HepG2 (cell line): ENCODE data around the gene CARD16. TPM values are rescaled to one million over a fixed set of nuclear protein-coding genes. Genes with fewer than 3 reads are reported as not detected.

Experiments
- FOXO1 ChIP-seq: sonication (generic); formaldehyde crosslinking; IDR thresholded peaks from 2 replicates; pipeline ENCODE4 v1.4.0; 2020; ENCODE audit warnings: missing genetic modification reagents
- JUNB ChIP-seq: sonication (generic); formaldehyde crosslinking; IDR thresholded peaks from 2 replicates; pipeline ENCODE4 v1.8.0; 2022; ENCODE audit warnings: missing genetic modification reagents, mild to moderate bottlenecking, borderline replicate concordance
- KMT2A ChIP-seq: sonication (generic); formaldehyde crosslinking; IDR thresholded peaks from 2 replicates; pipeline ENCODE4 v1.4.0; 2020; ENCODE audit warnings: missing genetic modification reagents
- NFRKB ChIP-seq: fragments of 450-650 bp; IDR thresholded peaks from 2 replicates; pipeline ENCODE4 v1.6.1; 2017
- PAF1 ChIP-seq: IDR thresholded peaks from 2 replicates; pipeline ENCODE4 v1.6.1; 2016; ENCODE audit warnings: missing genetic modification reagents, missing compliant biosample characterization
- SAP130 ChIP-seq: IDR thresholded peaks from 2 replicates; pipeline ENCODE4 v1.6.1; 2016; ENCODE audit warnings: low read depth
- SIN3A ChIP-seq: IDR thresholded peaks from 2 replicates; pipeline ENCODE4 v1.6.1; 2011; ENCODE audit warnings: low read depth, mild to moderate bottlenecking, control low read depth, low read length, borderline replicate concordance
- SNAPC2 ChIP-seq: sonication (generic); formaldehyde crosslinking; IDR thresholded peaks from 2 replicates; pipeline ENCODE4 v1.8.1; 2022; ENCODE audit warnings: mild to moderate bottlenecking, missing genetic modification reagents
- XBP1 ChIP-seq: sonication (generic); formaldehyde crosslinking; IDR thresholded peaks from 2 replicates; pipeline ENCODE4 v1.5.0; 2020; ENCODE audit warnings: missing genetic modification reagents
- ZMAT3 ChIP-seq: sonication (generic); formaldehyde crosslinking; conservative IDR thresholded peaks from 2 replicates; pipeline ENCODE4 v1.7.0; 2021; ENCODE audit warnings: missing genetic modification reagents
- ZNF207 ChIP-seq: fragments of 450-650 bp; IDR thresholded peaks from 2 replicates; pipeline ENCODE4 v1.6.1; 2016; ENCODE audit warnings: antibody characterized with exemption, borderline replicate concordance
- ZNF256 ChIP-seq: sonication (generic); formaldehyde crosslinking; conservative IDR thresholded peaks from 2 replicates; pipeline ENCODE4 v1.4.0; 2020; ENCODE audit warnings: missing genetic modification reagents
- ZNF446 ChIP-seq: sonication (generic); formaldehyde crosslinking; IDR thresholded peaks from 2 replicates; pipeline ENCODE4 v1.5.0; 2020; ENCODE audit warnings: mild to moderate bottlenecking, missing genetic modification reagents
- ZNF530 ChIP-seq: sonication (generic); formaldehyde crosslinking; IDR thresholded peaks from 2 replicates; pipeline ENCODE4 v1.5.0; 2020; ENCODE audit warnings: low read depth, mild to moderate bottlenecking, missing genetic modification reagents
- ZNF883 ChIP-seq: sonication (generic); formaldehyde crosslinking; IDR thresholded peaks from 2 replicates; pipeline ENCODE4 v1.5.1; 2020; ENCODE audit warnings: mild to moderate bottlenecking, missing genetic modification reagents; ENCODE audit errors: not compliant biosample characterization
- polyA plus RNA-seq, 8 experiments: library from polyadenylated mRNA; depleted of rRNA in 3 of 8; stranded (reverse) in 7 of 8; unstranded in 1 of 8; fragments of >200 nt; fragmentation: Illumina TruSeq in 4 of 8; extraction: Trizol in 4 of 8; gene quantifications; 2 replicates each; pipeline versions ENCODE4 v1.2.1 to v1.2.3, GENCODE V29; 2011 to 2016; ENCODE audit warnings: low read depth in 4 of 8, missing spikeins in 1 of 8, mixed read lengths in 1 of 8; ENCODE audit not compliant: insufficient read depth in 1 of 8
- total RNA-seq, 5 experiments: library from RNA; depleted of rRNA; stranded (reverse); fragments of >200 nt; fragmentation: Illumina TruSeq; extraction: Trizol; gene quantifications; 2 replicates each; pipeline ENCODE4 v1.2.3, GENCODE V29; 2016; ENCODE audit warnings: low read depth in 1 of 5
- TF ChIP-seq, protein P1 (sequence below): sonication (generic); formaldehyde crosslinking; IDR thresholded peaks from 2 replicates; pipeline ENCODE4 v1.4.0; 2020; ENCODE audit warnings: missing genetic modification reagents
- TF ChIP-seq, protein P2 (sequence below): IDR thresholded peaks from 2 replicates; pipeline ENCODE4 v1.6.1; 2016; ENCODE audit warnings: missing biosample characterization, missing genetic modification reagents, low read depth
- TF ChIP-seq, protein P3 (sequence below): sonication (generic); formaldehyde crosslinking; IDR thresholded peaks from 2 replicates; pipeline ENCODE4 v1.5.0; 2020; ENCODE audit warnings: missing genetic modification reagents, mild to moderate bottlenecking, borderline replicate concordance
- TF ChIP-seq, protein P4 (sequence below): IDR thresholded peaks from 2 replicates; pipeline ENCODE4 v1.6.1; 2016; ENCODE audit warnings: missing genetic modification reagents, missing compliant biosample characterization
- TF ChIP-seq, protein P5 (sequence below): sonication (generic); formaldehyde crosslinking; IDR thresholded peaks from 2 replicates; pipeline ENCODE4 v1.8.1; 2023; ENCODE audit warnings: mild to moderate bottlenecking, missing genetic modification reagents

Gene CARD16
- total and polyA plus RNA-seq, 2 of the 13 experiments (the other 11 are each of a cell fraction or from before 2014, with no cell fraction given): 0.34 TPM; not detected in 1

DNA sequence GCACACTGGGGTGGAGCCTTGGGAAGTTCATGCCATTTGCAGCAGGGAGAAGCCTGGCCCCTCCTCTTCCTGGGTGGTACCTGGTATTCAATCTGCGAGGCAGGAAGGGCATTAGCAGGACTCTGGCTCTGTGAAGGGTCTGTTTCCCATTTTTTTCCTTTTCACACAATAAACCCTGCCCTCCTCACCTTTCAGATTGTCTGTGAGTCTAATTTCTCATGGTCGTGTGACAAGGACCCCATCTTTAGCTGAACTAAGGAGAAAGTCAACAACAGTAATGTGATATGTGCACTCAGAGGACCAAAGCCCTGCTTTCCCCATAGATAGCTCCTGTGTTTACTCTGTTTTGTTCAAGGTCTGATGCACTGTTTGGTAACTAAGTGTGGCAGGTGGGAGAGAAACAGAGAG, 50.1 kb downstream of the CARD16 start (continued):
- TF ChIP-seq, protein P1, sequence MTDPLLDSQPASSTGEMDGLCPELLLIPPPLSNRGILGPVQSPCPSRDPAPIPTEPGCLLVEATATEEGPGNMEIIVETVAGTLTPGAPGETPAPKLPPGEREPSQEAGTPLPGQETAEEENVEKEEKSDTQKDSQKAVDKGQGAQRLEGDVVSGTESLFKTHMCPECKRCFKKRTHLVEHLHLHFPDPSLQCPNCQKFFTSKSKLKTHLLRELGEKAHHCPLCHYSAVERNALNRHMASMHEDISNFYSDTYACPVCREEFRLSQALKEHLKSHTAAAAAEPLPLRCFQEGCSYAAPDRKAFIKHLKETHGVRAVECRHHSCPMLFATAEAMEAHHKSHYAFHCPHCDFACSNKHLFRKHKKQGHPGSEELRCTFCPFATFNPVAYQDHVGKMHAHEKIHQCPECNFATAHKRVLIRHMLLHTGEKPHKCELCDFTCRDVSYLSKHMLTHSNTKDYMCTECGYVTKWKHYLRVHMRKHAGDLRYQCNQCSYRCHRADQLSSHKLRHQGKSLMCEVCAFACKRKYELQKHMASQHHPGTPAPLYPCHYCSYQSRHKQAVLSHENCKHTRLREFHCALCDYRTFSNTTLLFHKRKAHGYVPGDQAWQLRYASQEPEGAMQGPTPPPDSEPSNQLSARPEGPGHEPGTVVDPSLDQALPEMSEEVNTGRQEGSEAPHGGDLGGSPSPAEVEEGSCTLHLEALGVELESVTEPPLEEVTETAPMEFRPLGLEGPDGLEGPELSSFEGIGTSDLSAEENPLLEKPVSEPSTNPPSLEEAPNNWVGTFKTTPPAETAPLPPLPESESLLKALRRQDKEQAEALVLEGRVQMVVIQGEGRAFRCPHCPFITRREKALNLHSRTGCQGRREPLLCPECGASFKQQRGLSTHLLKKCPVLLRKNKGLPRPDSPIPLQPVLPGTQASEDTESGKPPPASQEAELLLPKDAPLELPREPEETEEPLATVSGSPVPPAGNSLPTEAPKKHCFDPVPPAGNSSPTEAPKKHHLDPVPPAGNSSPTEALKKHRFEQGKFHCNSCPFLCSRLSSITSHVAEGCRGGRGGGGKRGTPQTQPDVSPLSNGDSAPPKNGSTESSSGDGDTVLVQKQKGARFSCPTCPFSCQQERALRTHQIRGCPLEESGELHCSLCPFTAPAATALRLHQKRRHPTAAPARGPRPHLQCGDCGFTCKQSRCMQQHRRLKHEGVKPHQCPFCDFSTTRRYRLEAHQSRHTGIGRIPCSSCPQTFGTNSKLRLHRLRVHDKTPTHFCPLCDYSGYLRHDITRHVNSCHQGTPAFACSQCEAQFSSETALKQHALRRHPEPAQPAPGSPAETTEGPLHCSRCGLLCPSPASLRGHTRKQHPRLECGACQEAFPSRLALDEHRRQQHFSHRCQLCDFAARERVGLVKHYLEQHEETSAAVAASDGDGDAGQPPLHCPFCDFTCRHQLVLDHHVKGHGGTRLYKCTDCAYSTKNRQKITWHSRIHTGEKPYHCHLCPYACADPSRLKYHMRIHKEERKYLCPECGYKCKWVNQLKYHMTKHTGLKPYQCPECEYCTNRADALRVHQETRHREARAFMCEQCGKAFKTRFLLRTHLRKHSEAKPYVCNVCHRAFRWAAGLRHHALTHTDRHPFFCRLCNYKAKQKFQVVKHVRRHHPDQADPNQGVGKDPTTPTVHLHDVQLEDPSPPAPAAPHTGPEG: no peak
- TF ChIP-seq, protein P2, sequence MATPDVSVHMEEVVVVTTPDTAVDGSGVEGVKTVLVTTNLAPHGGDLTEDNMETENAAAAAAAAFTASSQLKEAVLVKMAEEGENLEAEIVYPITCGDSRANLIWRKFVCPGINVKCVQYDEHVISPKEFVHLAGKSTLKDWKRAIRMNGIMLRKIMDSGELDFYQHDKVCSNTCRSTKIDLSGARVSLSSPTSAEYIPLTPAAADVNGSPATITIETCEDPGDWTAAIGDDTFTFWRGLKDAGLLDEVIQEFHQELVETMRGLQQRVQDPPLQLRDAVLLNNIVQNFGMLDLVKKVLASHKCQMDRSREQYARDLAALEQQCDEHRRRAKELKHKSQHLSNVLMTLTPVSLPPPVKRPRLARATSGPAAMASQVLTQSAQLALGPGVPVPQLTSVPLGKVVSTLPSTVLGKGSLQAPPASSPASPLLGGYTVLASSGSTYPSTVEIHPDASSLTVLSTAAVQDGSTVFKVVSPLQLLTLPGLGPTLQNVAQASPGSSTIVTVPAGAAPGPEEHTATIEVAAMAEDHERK (CRISPR knock-in tag): no peak
- TF ChIP-seq ZNF207 (no peak), NFRKB (no peak), FOXO1 (CRISPR knock-in tag) (peak; percentile 88), SNAPC2 (no peak; the same call in 1 of the 2 replicates), ZNF446 (CRISPR knock-in tag) (no peak), ZNF530 (CRISPR knock-in tag) (no peak), JUNB (no peak), SIN3A (no peak), ZNF256 (no peak), XBP1 (no peak), SAP130 (CRISPR knock-in tag) (peak; percentile 76), ZMAT3 (CRISPR knock-in tag) (no peak), ZNF883 (CRISPR knock-in tag) (peak; percentile 35), KMT2A (no peak), PAF1 (CRISPR knock-in tag) (no peak)
- TF ChIP-seq, protein P3, sequence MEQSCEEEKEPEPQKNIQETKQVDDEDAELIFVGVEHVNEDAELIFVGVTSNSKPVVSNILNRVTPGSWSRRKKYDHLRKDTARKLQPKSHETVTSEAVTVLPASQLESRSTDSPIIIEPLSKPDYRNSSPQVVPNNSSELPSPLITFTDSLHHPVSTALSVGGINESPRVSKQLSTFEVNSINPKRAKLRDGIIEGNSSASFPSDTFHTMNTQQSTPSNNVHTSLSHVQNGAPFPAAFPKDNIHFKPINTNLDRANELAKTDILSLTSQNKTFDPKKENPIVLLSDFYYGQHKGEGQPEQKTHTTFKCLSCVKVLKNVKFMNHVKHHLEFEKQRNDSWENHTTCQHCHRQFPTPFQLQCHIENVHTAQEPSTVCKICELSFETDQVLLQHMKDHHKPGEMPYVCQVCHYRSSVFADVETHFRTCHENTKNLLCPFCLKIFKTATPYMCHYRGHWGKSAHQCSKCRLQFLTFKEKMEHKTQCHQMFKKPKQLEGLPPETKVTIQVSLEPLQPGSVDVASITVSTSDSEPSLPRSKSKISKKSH (CRISPR knock-in tag): no peak
- TF ChIP-seq, protein P4, sequence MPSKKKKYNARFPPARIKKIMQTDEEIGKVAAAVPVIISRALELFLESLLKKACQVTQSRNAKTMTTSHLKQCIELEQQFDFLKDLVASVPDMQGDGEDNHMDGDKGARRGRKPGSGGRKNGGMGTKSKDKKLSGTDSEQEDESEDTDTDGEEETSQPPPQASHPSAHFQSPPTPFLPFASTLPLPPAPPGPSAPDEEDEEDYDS (CRISPR knock-in tag): 0 out of 2 replicates have a peak, but pooled peaks have one; percentile 30
- TF ChIP-seq, protein P5, sequence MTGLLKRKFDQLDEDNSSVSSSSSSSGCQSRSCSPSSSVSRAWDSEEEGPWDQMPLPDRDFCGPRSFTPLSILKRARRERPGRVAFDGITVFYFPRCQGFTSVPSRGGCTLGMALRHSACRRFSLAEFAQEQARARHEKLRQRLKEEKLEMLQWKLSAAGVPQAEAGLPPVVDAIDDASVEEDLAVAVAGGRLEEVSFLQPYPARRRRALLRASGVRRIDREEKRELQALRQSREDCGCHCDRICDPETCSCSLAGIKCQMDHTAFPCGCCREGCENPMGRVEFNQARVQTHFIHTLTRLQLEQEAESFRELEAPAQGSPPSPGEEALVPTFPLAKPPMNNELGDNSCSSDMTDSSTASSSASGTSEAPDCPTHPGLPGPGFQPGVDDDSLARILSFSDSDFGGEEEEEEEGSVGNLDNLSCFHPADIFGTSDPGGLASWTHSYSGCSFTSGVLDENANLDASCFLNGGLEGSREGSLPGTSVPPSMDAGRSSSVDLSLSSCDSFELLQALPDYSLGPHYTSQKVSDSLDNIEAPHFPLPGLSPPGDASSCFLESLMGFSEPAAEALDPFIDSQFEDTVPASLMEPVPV (CRISPR knock-in tag): no peak
